ENCODE results near the gene CCNK. TPM values are rescaled to one million over a fixed set of nuclear protein-coding genes. Genes with fewer than 3 reads are reported as not detected.

CCNK gene
- total RNA-seq, result 10 to 100 TPM; 14.5 to 42.6 (median 31.3) TPM

GRCh38 chr14:99480917-99481744 lies at the start of gene CCNK:
CCNK (plus strand) TSS chr14:99481409; CDS start chr14:99492678, 11,269 bp downstream.
- intact Hi-C loops (cut with DNase I; ENCODE audit: low total_unique reads) (no loop called here), in situ Hi-C loops (cut with MboI; ENCODE audit: low pct_ligation_motif_present in 1 of 4, low pct_unique_long_range_greater_than_20kb in 1 of 4, low sequenced_read_pairs in 3 of 4) (no loop called here)
- Histone ChIP-seq H3K36me3 (no peaks in the 10 kb centered on the region), H3K4me1 (peaks cover 25 to 48% (median 29%) of the 10 kb centered on the region in 4 donors), H3K27me3 (no peaks in the 10 kb centered on the region), H3K9me3 (no peaks in the 10 kb centered on the region), H3K4me3 (peak within 1 kb of the TSS; percentile 89 to 98 (median 98)), H3K27ac (peak within 1 kb of the TSS; percentile 93 to 99 (median 98))
- TF ChIP-seq EP300 (IDR thresholded peaks at IDR 0.05; ENCODE audit: low read depth) (no peak), POLR2A (IDR thresholded peaks at IDR 0.05) (peak; percentile 98), CTCF (IDR thresholded peaks at IDR 0.05) (no peak), POLR2AphosphoS5 (IDR thresholded peaks at IDR 0.05) (peak; percentile 99)
- DNase-seq, result peak; percentile 100
- 0 to 1% methylated on average over 5 to 48 of the region's 82 CpGs for WGBS, 2 donors (ENCODE audit: low coverage in 1 of 2)

DNA sequence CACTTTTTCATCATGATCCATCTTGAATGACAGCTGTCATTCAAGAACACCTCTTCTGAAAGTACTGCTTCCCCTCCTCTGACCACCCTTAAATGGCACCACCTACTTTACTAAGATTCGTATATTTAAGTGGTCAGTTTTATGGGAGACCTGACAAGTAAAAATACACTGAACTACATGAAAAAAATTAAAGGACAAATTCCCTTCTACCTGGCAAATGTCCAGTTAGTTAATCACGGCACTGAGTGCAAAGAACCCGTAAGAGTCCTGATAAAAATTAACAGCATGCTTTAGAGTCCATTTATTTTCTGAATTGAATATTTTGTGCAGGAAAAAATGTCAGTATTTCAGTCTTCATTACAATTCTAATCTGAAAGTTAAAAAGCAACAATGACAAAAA lies 49.2 kb upstream of the CCNK start:
- peaks cover 0 to 6% of the 10 kb centered on the region in 2 donors for H3K9me3 ChIP-seq
- H3K36me3 ChIP-seq, result peaks cover 0 to 10% (median 5%) of the 10 kb centered on the region in 4 donors
- no peak for DNase-seq
- H3K27me3 ChIP-seq, result no peaks in the 10 kb centered on the region
- peaks cover 0 to 7% (median 3%) of the 10 kb centered on the region in 4 donors for H3K4me1 ChIP-seq
- TF ChIP-seq CTCF (IDR thresholded peaks at IDR 0.05), result no peak
- no peak for TF ChIP-seq POLR2AphosphoS5 (IDR thresholded peaks at IDR 0.05)
- TF ChIP-seq EP300 (IDR thresholded peaks at IDR 0.05; ENCODE audit: low read depth), result no peak
- TF ChIP-seq POLR2A (IDR thresholded peaks at IDR 0.05), result no peak
- H3K27ac ChIP-seq, result no peak overlapping the region
- 69 to 75% methylated on average over 3 of the region's 3 CpGs for WGBS, 2 donors (ENCODE audit: low coverage in 1 of 2)
- in situ Hi-C loops (cut with MboI; ENCODE audit: low pct_ligation_motif_present in 1 of 4, low pct_unique_long_range_greater_than_20kb in 1 of 4, low sequenced_read_pairs in 3 of 4), result no loop called here
- intact Hi-C loops (cut with DNase I; ENCODE audit: low total_unique reads), result no loop called here
- H3K4me3 ChIP-seq, result no peak overlapping the region

DNA sequence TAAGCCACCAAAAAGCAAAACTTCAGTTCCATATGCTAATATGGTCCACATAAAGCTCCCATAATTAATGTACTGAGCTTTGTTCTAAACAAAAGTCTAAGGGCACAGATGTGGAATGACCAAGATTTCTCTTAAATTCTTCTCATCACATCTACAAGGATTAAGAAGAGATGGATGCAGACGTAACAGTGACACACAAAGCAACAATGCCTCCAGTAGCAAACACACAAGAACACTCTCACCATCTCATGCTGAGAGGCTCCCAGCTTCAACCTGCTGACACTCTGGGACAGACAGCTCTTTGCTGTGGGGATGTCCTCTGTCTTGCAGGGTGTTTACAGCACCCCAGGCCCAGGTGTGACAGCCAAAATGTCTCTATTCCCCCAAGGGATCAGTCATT lies 48.7 kb upstream of the CCNK start:
- H3K27ac ChIP-seq, result no peak overlapping the region
- intact Hi-C loops (cut with DNase I; ENCODE audit: low total_unique reads) (no loop called here), in situ Hi-C loops (cut with MboI; ENCODE audit: low pct_ligation_motif_present in 1 of 4, low pct_unique_long_range_greater_than_20kb in 1 of 4, low sequenced_read_pairs in 3 of 4) (no loop called here)
- peaks cover 0 to 6% of the 10 kb centered on the region in 2 donors for H3K9me3 ChIP-seq
- no peak for TF ChIP-seq POLR2AphosphoS5 (IDR thresholded peaks at IDR 0.05)
- no peak for TF ChIP-seq CTCF (IDR thresholded peaks at IDR 0.05)
- TF ChIP-seq POLR2A (IDR thresholded peaks at IDR 0.05), result no peak
- TF ChIP-seq EP300 (IDR thresholded peaks at IDR 0.05; ENCODE audit: low read depth), result no peak
- H3K27me3 ChIP-seq, result no peaks in the 10 kb centered on the region
- H3K4me3 ChIP-seq, result no peak overlapping the region
- WGBS, 2 donors (ENCODE audit: low coverage in 1 of 2), result 89 to 100% methylated on average over 1 of the region's 1 CpG
- no peak for DNase-seq
- peaks cover 0 to 7% (median 3%) of the 10 kb centered on the region in 4 donors for H3K4me1 ChIP-seq
- peaks cover 0 to 10% (median 4%) of the 10 kb centered on the region in 4 donors for H3K36me3 ChIP-seq

GRCh38 chr14:99435327-99435726 lies 45.9 kb upstream of the CCNK start:
- in situ Hi-C loops (cut with MboI; ENCODE audit: low pct_ligation_motif_present in 1 of 4, low pct_unique_long_range_greater_than_20kb in 1 of 4, low sequenced_read_pairs in 3 of 4), result no loop called here
- H3K27me3 ChIP-seq, result no peaks in the 10 kb centered on the region
- intact Hi-C loops (cut with DNase I; ENCODE audit: low total_unique reads), result no loop called here
- peaks cover 0 to 7% (median 3%) of the 10 kb centered on the region in 4 donors for H3K4me1 ChIP-seq
- WGBS, 2 donors (ENCODE audit: low coverage in 1 of 2), result 45 to 48% methylated on average over 4 of the region's 4 CpGs
- H3K4me3 ChIP-seq, result no peak overlapping the region
- H3K9me3 ChIP-seq, result no peaks in the 10 kb centered on the region
- no peak overlapping the region for H3K27ac ChIP-seq
- TF ChIP-seq POLR2A (IDR thresholded peaks at IDR 0.05) (no peak), EP300 (IDR thresholded peaks at IDR 0.05; ENCODE audit: low read depth) (no peak), CTCF (IDR thresholded peaks at IDR 0.05) (no peak), POLR2AphosphoS5 (IDR thresholded peaks at IDR 0.05) (no peak)
- DNase-seq, result no peak
- peaks cover 0 to 11% (median 3%) of the 10 kb centered on the region in 4 donors for H3K36me3 ChIP-seq

Data from transverse colon (tissue), 4 donors.